Urothelium cell line (cell line): ENCODE results near the gene FSD1L.
"Not testable (repeated sequence)": the region's sequence is repeated elsewhere in the genome, so short reads cannot be mapped to it uniquely, and the experiment has no call there.

Experiments
- DNase-seq: peaks from one replicate; pipeline ENCODE4 v3.0.0; 2011; ENCODE audit warnings: low spot score, mixed read lengths
- FAIRE-seq: peaks from 2 replicates; lab custom pipeline; 2011; peaks lifted over from hg19 to GRCh38; lab: Jason Lieb, UNC

Gene FSD1L

DNA sequence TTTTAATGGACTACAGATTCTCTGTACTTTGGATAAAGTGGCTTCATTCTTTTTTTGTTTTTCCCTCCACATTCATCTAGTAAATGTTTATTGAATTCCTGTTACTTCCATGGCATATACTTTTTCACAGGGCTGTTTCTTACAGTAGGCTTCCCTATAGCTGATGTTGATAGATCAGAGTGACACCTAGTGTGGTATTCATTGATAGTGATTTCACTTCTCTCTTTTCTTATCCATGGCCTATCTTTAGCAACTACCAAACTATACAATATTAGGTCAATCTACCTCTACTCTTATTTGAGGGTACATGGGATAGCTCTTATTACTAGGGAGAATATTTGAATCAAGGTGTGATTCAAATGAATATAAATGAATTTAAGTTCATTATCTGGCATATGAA, 35.8 kb downstream of the FSD1L start:
- DNase-seq (no peak), FAIRE-seq (no peak)

DNA sequence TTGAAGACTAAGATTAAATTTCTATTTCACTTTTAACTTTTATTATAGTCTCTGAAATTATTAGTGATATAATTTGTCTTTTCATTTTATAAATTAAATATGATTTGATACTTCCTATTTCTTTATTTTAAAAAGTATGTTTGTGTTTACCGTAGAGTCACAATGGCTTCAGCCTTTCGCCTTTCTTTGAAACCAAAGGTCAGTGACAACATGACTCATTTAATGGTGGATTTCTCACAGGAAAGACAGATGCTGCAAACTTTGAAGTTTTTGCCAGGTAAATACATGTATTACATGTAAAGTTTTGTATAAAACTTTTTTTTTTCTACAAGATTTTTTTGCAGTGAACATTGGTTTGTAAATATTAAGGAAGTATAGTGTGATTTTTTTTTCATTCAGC, 36.4 kb downstream of the FSD1L start:
- DNase-seq (no peak), FAIRE-seq (no peak)

DNA sequence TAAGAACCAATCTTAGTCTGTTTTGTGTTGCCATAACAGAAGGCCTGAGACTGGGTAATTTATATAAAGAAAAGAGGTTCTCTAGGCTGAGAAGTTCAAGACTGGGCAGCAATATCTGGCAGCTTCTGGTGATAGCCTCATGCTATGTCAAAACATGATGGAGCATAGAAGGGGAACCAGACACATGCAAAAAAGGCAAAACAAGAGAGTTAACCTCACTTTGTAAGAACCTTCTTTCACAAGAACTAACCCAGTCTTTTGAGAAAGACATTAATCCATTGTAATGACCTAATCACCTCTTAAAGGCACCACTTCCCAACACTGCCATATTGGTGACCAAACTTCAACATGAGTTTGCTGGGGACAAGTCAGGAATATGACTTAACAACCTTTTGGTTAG, 37.3 kb downstream of the FSD1L start:
- DNase-seq (no peak), FAIRE-seq (no peak)

DNA sequence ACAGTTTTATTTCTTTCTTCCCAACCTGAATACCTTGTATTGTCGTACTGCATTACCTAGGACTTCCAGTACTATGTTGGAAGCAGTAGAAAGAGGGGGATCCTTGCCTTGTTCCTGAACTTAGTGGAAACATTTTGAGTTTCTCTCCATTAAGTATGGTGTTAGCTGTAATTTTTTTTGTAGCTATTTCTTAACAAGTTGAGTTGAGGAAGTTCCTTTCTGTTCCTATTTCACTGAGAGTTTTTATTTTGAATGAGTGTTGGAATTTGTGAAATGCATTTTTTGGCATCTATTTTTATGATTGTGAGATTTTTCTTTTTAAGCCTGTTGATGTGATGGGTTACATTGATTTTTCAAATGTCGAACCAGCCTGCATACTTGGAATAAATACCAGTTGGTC, 49.0 kb downstream of the FSD1L start:
- DNase-seq (no peak), FAIRE-seq (no peak)

DNA sequence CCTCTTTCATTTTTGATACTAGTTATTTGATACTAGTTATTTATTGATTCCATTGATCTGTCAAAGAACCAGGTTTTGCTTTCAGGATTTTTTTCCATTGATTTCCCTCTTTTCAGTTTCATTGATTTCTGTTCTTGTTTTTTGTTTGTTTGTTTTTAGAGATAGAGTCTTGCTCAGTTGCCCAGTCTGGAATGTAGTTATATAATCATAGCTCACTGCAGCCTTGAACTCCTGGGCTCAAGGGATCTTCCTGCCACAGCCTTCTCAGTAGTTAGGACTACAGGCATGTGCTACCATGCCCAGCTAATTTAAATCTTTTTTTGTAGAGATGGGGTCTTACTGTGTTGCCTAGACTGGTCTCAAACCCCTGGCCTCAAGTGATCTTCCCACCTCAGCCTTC, 49.9 kb downstream of the FSD1L start:
- FAIRE-seq (no peak), DNase-seq (no peak)

DNA sequence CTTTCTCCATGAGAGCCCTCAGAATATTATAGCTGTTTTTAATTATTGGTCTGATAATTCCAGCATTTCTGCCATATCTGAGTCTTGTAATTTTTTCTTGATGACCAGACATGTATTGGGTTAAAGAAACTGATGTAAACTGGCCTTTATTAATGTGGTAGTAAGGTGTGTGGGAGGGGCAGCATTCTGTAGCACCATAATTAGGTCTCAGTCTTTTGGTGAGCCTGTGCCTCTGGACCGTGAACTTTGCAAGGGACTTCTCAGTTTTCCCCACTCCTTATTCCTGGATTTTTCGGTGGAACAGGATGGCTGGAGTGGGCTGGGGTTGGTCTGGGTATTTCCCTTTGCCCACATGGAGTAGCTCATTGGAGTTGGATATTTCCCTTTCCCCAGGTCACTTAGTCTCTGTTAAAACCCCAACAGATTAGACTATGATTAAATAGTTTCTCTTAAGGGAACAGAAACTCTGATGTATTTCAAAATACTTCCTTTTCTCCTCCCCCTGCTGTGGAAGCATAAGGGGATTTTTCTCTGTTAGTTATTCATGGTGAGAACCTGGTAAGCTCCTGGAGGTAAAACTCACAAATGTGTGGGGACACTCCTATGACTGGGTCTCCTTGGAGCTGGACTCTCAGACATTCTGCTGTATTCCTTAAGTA, 52.4 kb downstream of the FSD1L start:
- FAIRE-seq (no peak), DNase-seq (no peak)

DNA sequence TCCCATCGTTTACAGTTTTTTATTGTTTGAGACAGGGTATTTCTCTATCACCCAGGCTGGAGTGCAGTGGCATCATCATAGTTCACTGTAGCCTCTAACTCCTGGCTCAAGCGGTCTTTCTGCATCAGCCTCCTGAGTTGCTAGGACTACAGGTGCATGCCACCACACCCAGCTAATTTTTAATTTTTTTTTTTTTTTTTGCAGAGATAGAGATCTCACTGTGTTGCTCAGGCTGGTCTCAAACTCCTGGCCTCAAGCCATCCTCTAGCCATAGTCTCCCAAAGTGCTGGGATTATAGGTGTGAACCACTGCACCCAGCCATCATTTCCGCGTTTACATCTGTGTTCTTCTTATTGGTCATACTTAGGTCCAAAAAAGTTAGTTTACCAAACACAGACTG, 53.6 kb downstream of the FSD1L start:
- no peak for DNase-seq

DNA sequence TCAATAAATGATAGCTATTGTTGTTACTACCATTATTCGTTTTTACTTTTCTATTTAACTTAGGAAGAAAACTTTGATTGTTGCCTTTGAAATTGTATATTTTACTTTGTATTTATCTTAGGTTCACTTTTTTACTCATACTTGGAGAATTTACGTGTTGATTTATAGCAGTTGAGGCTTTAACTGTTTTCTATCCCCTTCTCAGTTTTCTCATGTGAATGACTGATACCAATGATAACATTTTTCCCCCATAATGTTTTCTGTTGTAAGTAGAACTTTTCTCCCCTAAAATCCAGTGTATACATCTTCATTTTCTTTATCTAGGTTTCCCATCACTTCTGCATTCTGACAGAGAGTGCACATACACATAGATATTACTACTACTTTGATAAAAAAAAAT, 54.4 kb downstream of the FSD1L start:
- DNase-seq (no peak), FAIRE-seq (no peak)

More for the DNA sequence above, 53.6 kb downstream of the FSD1L start:
- no peak for FAIRE-seq

DNA sequence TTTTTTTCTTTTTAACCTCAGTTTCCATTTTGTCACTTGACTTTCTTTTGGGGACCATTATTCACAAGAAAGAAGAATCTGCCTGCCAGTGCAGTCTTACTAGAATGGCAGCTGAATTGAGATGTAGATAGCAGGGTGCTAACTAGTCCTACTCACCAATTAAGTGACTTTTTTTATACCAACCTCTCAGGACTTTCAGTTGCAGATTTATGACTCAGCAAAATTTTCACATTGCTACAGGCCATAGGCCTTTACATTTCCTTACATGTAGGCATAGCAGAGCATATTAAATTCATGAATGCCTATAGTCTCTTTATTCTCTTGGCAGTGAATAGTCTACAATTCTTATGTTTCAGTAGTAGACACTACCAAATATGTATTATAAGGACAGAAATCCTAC, 56.0 kb downstream of the FSD1L start:
- DNase-seq (no peak), FAIRE-seq (no peak)

DNA sequence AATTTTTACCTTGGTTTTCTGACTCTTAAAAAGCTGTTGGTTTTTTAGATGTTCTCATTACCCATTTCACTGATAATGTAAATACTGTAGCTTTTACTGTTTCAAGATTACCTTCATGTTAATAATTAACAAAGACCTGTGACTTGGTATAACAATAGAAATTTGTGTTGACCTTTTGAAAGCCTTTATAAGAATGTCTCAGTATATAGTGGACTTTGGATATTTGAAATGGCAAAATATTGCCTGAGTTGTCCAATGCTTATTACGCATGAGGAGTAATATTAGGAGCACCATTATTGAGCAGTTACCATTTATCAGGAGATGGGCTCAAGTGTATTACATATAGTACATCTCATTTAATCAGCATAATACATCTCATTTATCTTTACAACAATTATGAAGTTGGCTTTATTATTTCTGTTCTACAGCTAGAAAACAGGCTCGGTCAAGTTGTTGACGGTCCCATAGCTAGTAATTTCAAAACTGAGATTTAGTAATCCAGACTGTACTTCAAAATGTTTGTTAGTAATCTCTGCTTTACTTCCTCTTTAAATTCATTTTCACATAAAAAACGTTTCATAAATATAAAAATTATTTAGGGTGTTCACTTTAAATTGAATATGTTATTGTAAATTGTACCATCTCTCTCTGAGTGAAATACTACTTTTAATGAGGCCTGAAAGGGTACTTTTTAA, 59.4 kb downstream of the FSD1L start:
- FAIRE-seq, result no peak
- no peak for DNase-seq

DNA sequence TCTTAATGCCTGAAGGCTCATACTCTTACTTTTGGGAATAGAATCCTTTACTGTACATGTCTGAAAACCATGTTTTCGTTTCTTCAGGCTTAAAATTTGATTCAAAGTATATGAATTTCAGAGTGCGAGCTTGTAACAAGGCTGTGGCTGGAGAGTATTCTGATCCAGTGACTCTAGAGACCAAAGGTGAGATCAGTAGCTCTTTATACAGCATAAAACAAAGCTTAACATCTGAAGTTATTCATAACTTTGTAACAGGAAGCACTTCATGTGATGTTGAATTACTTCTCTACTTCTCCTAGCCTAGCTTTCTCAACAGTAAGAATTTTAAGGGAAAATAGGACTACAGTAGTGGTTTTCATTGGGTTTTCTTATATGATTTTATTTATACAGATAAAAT, 60.7 kb downstream of the FSD1L start:
- FAIRE-seq (no peak), DNase-seq (no peak)

DNA sequence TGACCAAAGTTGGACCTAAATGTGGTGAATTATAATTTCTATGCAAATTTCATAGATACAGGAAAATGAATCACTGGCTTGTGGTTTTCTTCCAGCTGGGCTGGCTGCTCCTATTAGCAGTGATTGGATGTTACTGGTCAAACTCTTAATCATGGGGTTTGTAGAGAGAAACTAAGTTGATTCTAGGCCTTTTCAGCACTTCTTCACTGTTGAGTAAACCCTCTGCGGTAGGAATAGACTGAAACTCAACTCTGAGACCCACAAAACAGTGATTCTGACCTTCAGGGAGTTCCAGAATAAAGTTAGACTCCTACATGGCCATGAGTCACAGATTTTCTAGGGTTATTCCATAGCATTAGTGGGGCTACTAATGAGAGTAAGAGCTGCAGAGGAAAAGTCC, 62.2 kb downstream of the FSD1L start:
- DNase-seq, result no peak
- no peak for FAIRE-seq

DNA sequence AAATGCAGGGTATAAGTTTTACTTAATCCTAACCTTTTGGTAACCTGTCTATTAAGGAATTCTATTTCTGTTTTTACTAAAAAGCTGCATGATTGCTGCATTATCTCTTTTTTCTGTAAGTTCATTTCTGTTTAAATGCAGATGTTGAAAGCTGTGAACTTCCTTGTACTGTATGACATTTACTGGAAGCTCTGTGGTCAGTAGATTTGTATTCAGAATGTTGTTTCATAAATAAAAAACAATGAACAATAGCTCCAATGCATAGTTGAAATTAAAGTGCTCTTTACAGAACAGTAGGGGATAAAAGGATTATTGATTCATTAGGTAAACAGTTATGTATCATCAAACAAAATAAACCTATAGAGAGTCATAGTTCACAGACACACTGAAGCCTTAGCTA, 63.6 kb downstream of the FSD1L start:
- FAIRE-seq (no peak), DNase-seq (no peak)

DNA sequence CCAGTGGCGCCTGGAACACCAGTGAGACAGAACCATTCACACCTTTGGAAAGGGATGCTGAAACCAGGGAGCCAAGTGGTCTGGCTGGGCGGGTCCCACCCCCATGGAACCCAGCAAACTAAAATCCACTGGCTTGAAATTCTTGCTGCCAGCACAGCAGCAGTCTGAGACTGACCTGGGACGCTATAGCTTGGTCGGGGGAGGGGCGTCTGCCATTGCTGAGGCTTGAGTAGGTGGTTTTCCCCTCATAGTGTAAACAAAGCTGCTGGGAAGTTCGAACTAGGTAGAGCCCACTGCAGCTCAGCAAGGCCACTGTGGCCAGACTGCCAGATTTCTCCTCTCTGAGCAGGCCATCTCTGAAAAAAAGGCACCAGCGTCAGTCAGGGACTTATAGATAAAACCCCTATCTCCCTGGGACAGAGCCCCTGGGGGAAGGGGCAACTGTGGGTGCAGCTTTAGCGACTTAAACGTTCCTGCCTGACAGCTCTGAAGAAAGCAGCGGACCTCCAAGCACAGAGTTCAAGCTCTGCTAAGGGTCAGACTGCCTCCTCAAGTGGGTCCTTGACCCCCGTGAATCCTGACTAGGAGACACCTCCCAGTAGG, 68.1 kb downstream of the FSD1L start:
- FAIRE-seq, result no peak
- DNase-seq, result no peak

DNA sequence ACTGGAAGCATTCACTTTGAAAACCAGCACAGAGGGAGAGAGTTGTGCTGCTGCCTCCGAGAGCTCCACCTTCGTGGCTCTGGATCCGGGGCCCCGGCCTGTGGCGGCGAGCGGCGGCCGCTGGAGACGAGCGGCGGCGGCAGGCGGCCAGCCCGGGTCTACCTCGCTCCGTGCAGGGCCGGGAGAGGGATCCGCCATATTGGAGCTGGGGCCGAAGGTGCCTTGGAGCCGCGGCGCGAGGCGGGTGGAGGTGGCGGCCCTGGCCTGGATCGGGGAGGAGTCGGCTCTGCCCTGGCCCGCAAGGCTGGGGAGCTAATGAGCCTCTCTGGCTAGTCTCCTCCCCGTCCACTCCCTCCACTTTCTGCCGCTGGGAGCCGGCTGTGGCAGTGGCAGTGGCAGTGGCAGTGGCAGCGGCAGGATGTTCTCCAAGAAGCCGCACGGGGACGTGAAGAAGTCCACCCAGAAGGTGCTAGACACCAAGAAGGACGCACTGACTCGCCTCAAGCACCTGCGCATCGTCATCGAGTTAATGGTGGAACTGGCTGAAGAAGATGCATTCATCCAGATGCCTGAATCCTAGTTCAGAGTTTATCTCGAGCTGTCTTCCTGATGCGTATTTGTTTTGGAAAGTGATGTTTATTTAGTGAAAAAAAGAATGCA, 72.0 kb downstream of the FSD1L start:
- not testable (repeated sequence) for FAIRE-seq, DNase-seq

DNA sequence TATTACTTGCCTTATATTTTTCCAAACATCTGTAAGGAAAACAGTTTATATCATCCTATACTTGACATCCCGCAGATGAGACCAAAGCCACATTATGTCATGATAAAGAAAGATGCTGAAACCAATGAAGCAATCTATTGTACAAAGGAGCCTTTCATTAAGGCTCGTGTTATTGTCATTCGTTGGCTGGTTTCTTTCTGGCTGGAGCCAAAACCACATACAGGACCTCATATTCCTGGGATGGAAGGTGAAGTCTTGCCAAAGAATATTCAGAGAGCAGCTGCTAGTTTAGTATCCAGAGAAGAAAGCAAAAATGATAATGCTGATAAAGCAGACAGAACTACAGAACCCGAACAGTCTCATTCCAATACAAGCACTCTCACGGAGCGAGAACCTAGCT, 73.2 kb downstream of the FSD1L start:
- not testable (repeated sequence) for FAIRE-seq, DNase-seq

DNA sequence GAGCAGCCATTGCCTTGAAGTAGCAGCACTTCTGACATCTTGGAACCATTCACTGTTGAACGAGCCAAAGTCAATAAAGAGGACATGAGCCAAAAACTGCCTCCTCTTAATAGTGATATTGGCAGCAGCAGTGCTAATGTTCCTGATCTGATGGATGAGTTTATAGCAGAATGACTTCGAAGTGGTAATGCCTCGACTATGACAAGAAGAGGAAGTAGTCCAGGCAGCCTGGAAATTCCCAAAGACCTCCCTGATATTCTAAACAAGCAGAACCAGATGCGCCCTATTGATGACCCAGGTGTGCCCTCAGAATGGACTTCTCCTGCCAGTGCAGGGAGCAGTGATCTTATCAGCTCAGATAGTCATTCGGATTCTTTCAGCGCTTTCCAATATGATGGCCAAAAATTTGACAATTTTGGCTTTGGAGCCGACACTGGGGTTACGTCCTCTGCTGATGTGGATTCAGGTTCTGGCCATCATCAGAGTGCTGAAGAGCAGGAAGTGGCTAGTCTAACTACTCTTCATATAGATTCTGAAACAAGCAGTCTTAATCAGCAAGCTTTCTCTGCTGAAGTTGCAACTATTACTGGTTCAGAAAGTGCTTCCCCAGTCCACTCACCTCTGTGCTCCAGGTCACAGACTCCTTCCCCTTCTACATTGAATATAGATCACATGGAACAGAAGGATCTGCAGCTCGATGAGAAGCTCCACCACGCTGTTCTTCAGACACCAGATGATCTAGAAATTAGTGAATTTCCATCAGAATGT, 75.0 kb downstream of the FSD1L start:
- DNase-seq, FAIRE-seq: not testable (repeated sequence)

DNA sequence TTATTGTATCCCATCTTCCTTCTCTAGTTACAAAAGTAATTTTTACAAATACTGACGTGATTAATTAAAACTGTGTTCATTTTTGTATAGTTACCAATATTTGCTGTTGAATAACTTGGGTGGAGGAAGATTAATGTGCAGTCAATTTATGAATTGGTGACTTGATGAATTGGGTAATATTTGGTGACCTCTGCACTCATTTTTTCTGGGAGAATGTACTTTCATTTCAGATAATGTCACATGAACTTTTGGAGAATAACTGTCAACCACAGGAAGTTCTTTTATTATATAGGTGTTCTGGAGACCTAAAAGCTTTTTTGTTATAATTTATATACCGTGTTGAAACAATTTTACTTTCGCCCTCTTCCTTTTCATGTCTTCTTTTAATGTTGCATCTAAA, 83.7 kb downstream of the FSD1L start:
- DNase-seq (no peak), FAIRE-seq (no peak)

DNA sequence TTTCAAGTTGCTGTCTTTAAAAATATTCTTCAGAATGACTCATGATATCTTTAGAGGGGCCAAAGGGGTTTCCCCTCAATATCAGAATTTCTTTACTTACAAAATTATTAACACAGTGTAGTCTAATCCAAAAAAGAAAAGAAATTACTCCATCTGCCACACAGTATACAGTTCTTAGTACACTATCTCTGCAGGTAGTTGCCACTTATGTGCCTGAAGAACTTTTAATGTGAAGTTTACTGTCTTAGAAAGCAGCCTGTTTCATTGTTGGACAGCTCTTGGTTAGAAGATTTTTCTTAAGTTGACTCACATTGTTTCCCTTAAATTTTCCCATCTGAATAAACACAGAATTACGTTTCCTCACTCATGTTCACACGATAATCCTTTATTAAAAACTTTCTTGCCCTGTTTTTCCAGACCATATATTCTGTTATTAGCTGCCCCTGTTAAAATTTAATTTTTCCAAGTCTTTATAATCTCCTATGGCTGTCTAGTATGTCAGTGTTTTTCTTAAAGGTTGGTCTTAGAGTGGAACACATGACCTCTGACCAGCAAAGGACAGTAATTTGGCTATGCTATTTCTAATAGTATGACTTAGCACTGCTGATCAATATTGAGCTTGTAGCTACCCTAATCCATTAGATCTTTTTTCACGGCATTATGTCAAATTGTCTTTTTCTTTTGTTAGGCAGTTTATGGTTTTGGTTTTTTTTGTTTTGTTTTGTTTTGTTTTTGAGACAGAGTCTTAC, 88.3 kb downstream of the FSD1L start:
- no peak for FAIRE-seq
- no peak for DNase-seq

DNA sequence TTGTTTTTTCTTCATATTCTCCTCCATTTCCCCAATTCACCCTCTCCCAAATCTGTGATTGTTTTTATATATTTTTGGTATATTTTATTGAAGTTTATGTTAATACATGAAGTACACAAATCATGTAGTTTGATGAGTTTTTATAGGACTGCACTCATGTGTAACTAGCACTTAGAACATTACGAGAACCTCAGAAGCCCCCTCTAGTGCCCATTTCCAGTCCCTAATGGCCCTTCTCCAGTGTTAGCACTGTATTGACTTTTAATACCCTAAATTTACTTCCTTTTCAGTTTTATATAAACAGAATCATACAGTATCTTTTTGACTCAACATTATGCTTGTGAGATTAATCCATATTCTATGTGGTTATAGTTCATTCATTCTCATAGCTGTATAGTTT, 91.6 kb downstream of the FSD1L start:
- no peak for FAIRE-seq
- no peak for DNase-seq
